ENCODE measurements around the gene USP49. TPM values are rescaled to one million over a fixed set of nuclear protein-coding genes. Genes with fewer than 3 reads are reported as not detected.
A peak's percentile ranks its signal among the peaks of the same experiment; 100 is the strongest.

USP49 gene
- total RNA-seq, 1 experiment from 2014 or later, result 18.5 TPM

DNA sequence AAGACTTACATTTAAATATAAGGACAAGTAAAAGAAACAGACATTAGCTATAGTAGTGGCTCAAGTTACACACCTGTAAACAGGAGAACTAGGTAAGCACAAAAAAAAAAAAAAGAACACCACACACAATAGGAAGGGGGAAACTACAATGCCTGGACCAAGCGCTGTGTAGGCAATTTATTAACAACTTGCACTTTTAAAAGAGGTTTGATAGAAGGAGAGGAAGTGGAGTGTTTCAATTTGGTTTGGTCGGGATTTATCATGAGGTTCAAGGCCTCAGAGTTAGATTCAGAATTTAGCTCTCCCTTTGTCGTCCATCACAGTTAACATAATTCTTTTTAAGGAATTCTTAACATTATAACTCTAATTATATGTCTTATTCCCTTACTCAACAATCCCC, 1.1 kb upstream of the USP49 start:
- no peaks in the 10 kb centered on the region for H3K9me3 ChIP-seq
- peaks cover 22% of the 10 kb centered on the region for H3K4me1 ChIP-seq
- TF ChIP-seq, protein P1, sequence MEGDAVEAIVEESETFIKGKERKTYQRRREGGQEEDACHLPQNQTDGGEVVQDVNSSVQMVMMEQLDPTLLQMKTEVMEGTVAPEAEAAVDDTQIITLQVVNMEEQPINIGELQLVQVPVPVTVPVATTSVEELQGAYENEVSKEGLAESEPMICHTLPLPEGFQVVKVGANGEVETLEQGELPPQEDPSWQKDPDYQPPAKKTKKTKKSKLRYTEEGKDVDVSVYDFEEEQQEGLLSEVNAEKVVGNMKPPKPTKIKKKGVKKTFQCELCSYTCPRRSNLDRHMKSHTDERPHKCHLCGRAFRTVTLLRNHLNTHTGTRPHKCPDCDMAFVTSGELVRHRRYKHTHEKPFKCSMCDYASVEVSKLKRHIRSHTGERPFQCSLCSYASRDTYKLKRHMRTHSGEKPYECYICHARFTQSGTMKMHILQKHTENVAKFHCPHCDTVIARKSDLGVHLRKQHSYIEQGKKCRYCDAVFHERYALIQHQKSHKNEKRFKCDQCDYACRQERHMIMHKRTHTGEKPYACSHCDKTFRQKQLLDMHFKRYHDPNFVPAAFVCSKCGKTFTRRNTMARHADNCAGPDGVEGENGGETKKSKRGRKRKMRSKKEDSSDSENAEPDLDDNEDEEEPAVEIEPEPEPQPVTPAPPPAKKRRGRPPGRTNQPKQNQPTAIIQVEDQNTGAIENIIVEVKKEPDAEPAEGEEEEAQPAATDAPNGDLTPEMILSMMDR (IDR thresholded peaks at IDR 0.05; ENCODE audit: insufficient read depth in 1 of 2, low read depth in 1 of 2, low read length in 1 of 2, severe bottlenecking in 1 of 2, unreplicated experiment in 1 of 2), result no peak
- no peaks in the 10 kb centered on the region for H3K27me3 ChIP-seq (replicated peaks; ENCODE audit: control insufficient read depth, insufficient read depth, low read length)
- intact Hi-C loops (cut with micrococcal nuclease; ENCODE audit: unreplicated experiment), result no loop called here
- CTCF ChIA-PET, result interaction anchor here (1.5 to 3.0 kb wide), 2 partner anchors 10 to 25 kb away, joined by 11 to 23 read pairs; partner anchors contain the start of genes BYSL and MED20
- POLR2A ChIA-PET, result interaction anchor here (0.5 to 1.7 kb wide), 4 partner anchors 9 to 98 kb away, joined by 5 to 17 read pairs (median 8); no protein-coding TSS in a partner anchor
- TSS peak; percentile 77 for BruUV-seq (replicated peaks)
- no peaks in the 10 kb centered on the region for H3K27me3 Mint-ChIP-seq (ENCODE audit: insufficient read depth, unreplicated experiment)
- DNase-seq, result no peak
- H3K9me3 Mint-ChIP-seq (ENCODE audit: unreplicated experiment), result no peaks in the 10 kb centered on the region
- H3K27ac Mint-ChIP-seq (ENCODE audit: unreplicated experiment), result no peak overlapping the region
- peak overlapping the region; percentile 52 for H3K4me3 ChIP-seq (ENCODE audit: low read depth, low read length)
- H3K4me3 Mint-ChIP-seq (ENCODE audit: unreplicated experiment), result no peak overlapping the region
- no peaks in the 10 kb centered on the region for H3K36me3 ChIP-seq (ENCODE audit: control insufficient read depth, insufficient read depth, low read length)
- H3K4me1 Mint-ChIP-seq (ENCODE audit: low read depth, unreplicated experiment), result peaks cover 7% of the 10 kb centered on the region
- no peaks in the 10 kb centered on the region for H3K36me3 Mint-ChIP-seq (ENCODE audit: insufficient read depth, unreplicated experiment)

DNA sequence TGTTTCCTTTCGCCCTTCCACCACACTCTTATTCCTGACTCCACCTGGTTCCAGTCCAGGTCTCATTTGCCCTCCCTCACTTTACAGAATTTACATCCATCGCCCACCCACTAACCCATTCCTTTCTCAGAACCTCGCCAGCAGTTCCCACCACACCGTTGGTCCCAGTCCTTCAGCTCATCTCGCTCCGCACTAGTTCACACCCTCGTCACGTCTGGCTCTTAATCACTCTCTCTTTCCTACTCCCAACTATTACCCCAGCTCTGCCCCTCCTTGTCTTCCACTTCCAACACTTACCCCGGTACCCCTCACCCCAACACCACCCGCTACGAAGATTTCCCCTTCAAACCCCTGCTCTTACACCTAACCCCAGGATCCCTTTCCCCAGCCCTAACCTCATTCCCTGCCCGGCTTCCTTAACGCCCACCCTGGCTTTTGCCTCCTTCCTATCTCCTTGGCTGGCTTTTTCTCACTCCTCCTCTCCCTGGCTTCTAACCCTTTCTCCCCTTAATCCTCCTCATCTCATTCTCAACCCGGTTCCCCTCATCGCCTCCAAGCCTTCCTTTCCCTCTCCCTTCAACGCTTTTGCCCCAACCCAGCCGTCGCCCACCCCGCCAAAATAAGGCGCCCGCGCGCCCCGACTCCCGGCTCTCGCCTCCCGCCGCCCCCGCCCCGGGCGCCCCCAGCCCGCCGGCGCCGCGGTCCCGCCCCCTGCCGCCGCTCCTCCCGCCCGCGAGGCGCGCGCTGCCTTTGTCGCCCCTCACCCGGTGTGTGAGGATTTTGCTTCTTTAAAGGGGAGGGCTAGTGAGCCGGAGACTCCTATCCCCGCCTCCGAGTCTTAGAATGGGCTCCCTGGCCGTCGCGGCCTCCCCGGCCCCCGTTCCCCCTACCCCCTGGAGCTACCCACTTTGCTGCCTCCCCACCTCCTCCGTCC, 542 bp downstream of the USP49 start:
- DNase-seq, result peak in 1 of 2 experiments; percentile 5
- intact Hi-C loops (cut with micrococcal nuclease; ENCODE audit: unreplicated experiment), result loop anchor here (1.0 kb wide), 3 partner anchors 12 to 48 kb away; partner anchors contain the start of genes BYSL and MED20
- Mint-ChIP-seq H3K27ac (ENCODE audit: unreplicated experiment) (no peak overlapping the region), H3K9me3 (ENCODE audit: unreplicated experiment) (no peaks in the 10 kb centered on the region), H3K27me3 (ENCODE audit: insufficient read depth, unreplicated experiment) (no peaks in the 10 kb centered on the region), H3K36me3 (ENCODE audit: insufficient read depth, unreplicated experiment) (no peaks in the 10 kb centered on the region), H3K4me1 (ENCODE audit: low read depth, unreplicated experiment) (peaks cover 7% of the 10 kb centered on the region), H3K4me3 (ENCODE audit: unreplicated experiment) (no peak overlapping the region)
- no peaks in the 10 kb centered on the region for H3K36me3 ChIP-seq (ENCODE audit: control insufficient read depth, insufficient read depth, low read length)
- TF ChIP-seq, protein P1 (IDR thresholded peaks at IDR 0.05; ENCODE audit: insufficient read depth in 1 of 2, low read depth in 1 of 2, low read length in 1 of 2, severe bottlenecking in 1 of 2, unreplicated experiment in 1 of 2), result no peak
- H3K4me3 ChIP-seq (ENCODE audit: low read depth, low read length), result peak overlapping the region; percentile 52
- POLR2A ChIA-PET, result interaction anchor here (0.6 to 1.9 kb wide), 4 partner anchors 7 to 248 kb away, joined by 3 to 17 read pairs (median 10); partner anchors contain the start of genes BYSL, C6orf132 and MED20
- no TSS peak for BruUV-seq (replicated peaks)
- H3K27me3 ChIP-seq (replicated peaks; ENCODE audit: control insufficient read depth, insufficient read depth, low read length), result no peaks in the 10 kb centered on the region
- H3K9me3 ChIP-seq, result no peaks in the 10 kb centered on the region
- peaks cover 22% of the 10 kb centered on the region for H3K4me1 ChIP-seq
- CTCF ChIA-PET, result interaction anchor here (0.5 to 3.0 kb wide), 9 partner anchors 12 to 155 kb away, joined by 3 to 23 read pairs (median 4); partner anchors contain the start of genes BYSL, MED20 and TOMM6

DNA sequence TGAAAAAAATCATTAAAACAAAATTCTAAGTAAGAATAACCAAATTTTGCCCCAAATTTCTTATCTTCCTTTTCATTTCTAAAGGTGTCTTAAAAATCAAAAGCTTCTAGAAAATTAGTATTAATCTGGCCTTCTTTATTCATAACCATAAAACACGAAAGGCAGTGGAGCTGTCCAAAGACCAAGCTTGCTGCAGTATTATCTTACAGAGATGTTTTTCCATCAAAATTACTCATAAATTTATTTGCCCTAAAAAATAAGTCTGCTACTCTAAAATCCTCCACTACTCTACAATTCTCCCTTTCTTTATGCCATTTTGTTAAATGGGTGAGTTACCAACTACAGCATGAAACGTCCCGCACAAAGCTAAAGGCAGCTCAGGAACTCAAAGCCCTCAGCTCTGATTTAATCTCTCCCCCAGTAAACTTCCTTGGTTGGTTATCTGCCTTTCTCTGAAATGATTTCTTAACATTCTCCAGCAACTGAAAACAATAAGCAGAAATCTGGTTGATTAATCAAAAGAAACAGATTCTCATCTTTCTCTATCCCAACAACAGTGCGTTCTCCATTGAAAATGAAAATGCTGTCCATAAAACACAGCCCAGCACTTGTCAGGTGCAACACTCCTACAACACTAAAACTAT, 2.1 kb downstream of the USP49 start:
- H3K4me1 Mint-ChIP-seq (ENCODE audit: low read depth, unreplicated experiment), result peaks cover 7% of the 10 kb centered on the region
- POLR2A ChIA-PET, result interaction anchor here (0.7 kb wide), 1 partner anchor 13 kb away, joined by 3 read pairs; no protein-coding TSS in a partner anchor
- no TSS peak for BruUV-seq (replicated peaks)

More for the DNA sequence above, 2.1 kb downstream of the USP49 start:
- intact Hi-C loops (cut with micrococcal nuclease; ENCODE audit: unreplicated experiment), result no loop called here
- TF ChIP-seq, protein P1 (IDR thresholded peaks at IDR 0.05; ENCODE audit: insufficient read depth in 1 of 2, low read depth in 1 of 2, low read length in 1 of 2, severe bottlenecking in 1 of 2, unreplicated experiment in 1 of 2), result no peak
- CTCF ChIA-PET, result interaction anchor here (1.1 kb wide), 1 partner anchor 28 kb away, joined by 3 read pairs; the partner anchor contains the start of genes BYSL and MED20
- peaks cover 22% of the 10 kb centered on the region for H3K4me1 ChIP-seq
- no peak overlapping the region for H3K4me3 Mint-ChIP-seq (ENCODE audit: unreplicated experiment)
- DNase-seq, result no peak
- no peaks in the 10 kb centered on the region for H3K9me3 Mint-ChIP-seq (ENCODE audit: unreplicated experiment)
- no peak overlapping the region for H3K4me3 ChIP-seq (ENCODE audit: low read depth, low read length)
- H3K36me3 ChIP-seq (ENCODE audit: control insufficient read depth, insufficient read depth, low read length), result no peaks in the 10 kb centered on the region
- no peaks in the 10 kb centered on the region for H3K27me3 ChIP-seq (replicated peaks; ENCODE audit: control insufficient read depth, insufficient read depth, low read length)
- H3K36me3 Mint-ChIP-seq (ENCODE audit: insufficient read depth, unreplicated experiment), result no peaks in the 10 kb centered on the region
- no peaks in the 10 kb centered on the region for H3K27me3 Mint-ChIP-seq (ENCODE audit: insufficient read depth, unreplicated experiment)
- H3K27ac Mint-ChIP-seq (ENCODE audit: unreplicated experiment), result no peak overlapping the region
- no peaks in the 10 kb centered on the region for H3K9me3 ChIP-seq

All from Caco-2 (cell line).